ENCODE results near the gene PDZD2.

PDZD2 gene

GRCh38 chr5:31924005-31924404 lies 285.1 kb downstream of the PDZD2 start:
- ChIA-PET POLR2A (no interaction called here), CTCF (no interaction called here)
- no peak for DNase-seq (ENCODE audit: extremely low spot score)
- TF ChIP-seq CTCF (IDR thresholded peaks at IDR 0.05; ENCODE audit: control extremely low read depth, extremely low read depth, low read depth, missing control alignments) = no peak

- no peak for TF ChIP-seq CTCF (IDR thresholded peaks at IDR 0.05; ENCODE audit: control extremely low read depth, extremely low read depth, low read depth, missing control alignments)
- ChIA-PET POLR2A (no interaction called here), CTCF (interaction anchor here (1.0 kb wide), 1 partner anchor 10 kb away, joined by 3 read pairs; no protein-coding TSS in a partner anchor)
- DNase-seq (ENCODE audit: extremely low spot score) = no peak
Observed at GRCh38 chr5:31931874-31932273, 292.9 kb downstream of the PDZD2 start.

GRCh38 chr5:31934156-31934555 lies 295.2 kb downstream of the PDZD2 start:
- no peak for DNase-seq (ENCODE audit: extremely low spot score)
- ChIA-PET POLR2A (no interaction called here), CTCF (no interaction called here)
- TF ChIP-seq CTCF (IDR thresholded peaks at IDR 0.05; ENCODE audit: control extremely low read depth, extremely low read depth, low read depth, missing control alignments) = no peak

GRCh38 chr5:31935496-31936369 lies 296.8 kb downstream of the PDZD2 start:
- ChIA-PET CTCF (interaction anchor here (1.3 to 1.6 kb wide), 2 partner anchors 13 to 18 kb away, joined by 3 to 4 read pairs; no protein-coding TSS in a partner anchor), POLR2A (no interaction called here)
- no peak for TF ChIP-seq CTCF (IDR thresholded peaks at IDR 0.05; ENCODE audit: control extremely low read depth, extremely low read depth, low read depth, missing control alignments)
- no peak for DNase-seq (ENCODE audit: extremely low spot score)

GRCh38 chr5:31936683-31937082 lies 297.8 kb downstream of the PDZD2 start:
- POLR2A ChIA-PET = no interaction called here
- TF ChIP-seq CTCF (IDR thresholded peaks at IDR 0.05; ENCODE audit: control extremely low read depth, extremely low read depth, low read depth, missing control alignments) = no peak
- DNase-seq (ENCODE audit: extremely low spot score) = no peak
- CTCF ChIA-PET = interaction anchor here (1.3 kb wide), 1 partner anchor 12 kb away, joined by 3 read pairs; no protein-coding TSS in a partner anchor

GRCh38 chr5:31937226-31937625 lies 298.3 kb downstream of the PDZD2 start:
- CTCF ChIA-PET = no interaction called here
- TF ChIP-seq CTCF (IDR thresholded peaks at IDR 0.05; ENCODE audit: control extremely low read depth, extremely low read depth, low read depth, missing control alignments) = no peak
- DNase-seq (ENCODE audit: extremely low spot score) = no peak
- POLR2A ChIA-PET = no interaction called here

All from GM10248 (cell line).